SK-N-MC (cell line): ENCODE measurements around the gene CLASRP.

Experiments
- EZH2 ChIP-seq: fragments of 200-600 bp; sonication (generic); IDR thresholded peaks from one replicate; pipeline ENCODE4 v1.6.1; 2017; ENCODE audit warnings: antibody characterized with exemption
- POLR2AphosphoS5 ChIP-seq: IDR thresholded peaks from 2 replicates; pipeline ENCODE4 v1.6.1; 2012; ENCODE audit warnings: mild to moderate bottlenecking, low read depth, low read length, borderline replicate concordance

GRCh38 chr19:45023048-45023447 is 15.8 kb upstream of the CLASRP start:
- no peak for TF ChIP-seq EZH2
- no peak for TF ChIP-seq POLR2AphosphoS5
